HG02642 (cell line): ENCODE results near the gene MXD3.
"Not testable (repeated sequence)": the region's sequence is repeated elsewhere in the genome, so short reads cannot be mapped to it uniquely, and the experiment has no call there.

ENCODE experiments used
- ATAC-seq: cut with Tn5 transposase; IDR thresholded peaks from one replicate; pipeline ENCODE4 v1.9.1; 2021; ENCODE audit warnings: mild to moderate bottlenecking; ENCODE audit not compliant: unreplicated experiment, poor library complexity

The MXD3 gene

DNA sequence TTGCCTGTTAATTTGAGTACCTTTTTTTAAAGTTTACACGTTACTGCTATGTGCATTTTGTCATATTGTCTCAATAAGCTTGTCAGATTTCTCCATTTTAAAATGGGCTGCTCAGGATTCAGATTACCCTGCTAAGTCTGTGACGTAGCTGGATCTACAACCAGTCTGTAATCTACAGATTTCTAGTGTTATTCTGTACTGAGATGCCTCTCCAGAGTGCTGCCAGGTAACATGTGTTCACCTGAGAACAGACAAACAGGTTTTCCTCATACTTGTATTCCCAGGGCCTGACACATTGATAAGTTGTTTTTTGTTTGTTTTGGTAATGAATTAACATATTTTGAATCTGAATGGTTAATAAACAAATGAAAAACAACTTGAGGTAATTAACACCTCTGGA is 23.5 kb downstream of the MXD3 start:
- ATAC-seq = no peak

DNA sequence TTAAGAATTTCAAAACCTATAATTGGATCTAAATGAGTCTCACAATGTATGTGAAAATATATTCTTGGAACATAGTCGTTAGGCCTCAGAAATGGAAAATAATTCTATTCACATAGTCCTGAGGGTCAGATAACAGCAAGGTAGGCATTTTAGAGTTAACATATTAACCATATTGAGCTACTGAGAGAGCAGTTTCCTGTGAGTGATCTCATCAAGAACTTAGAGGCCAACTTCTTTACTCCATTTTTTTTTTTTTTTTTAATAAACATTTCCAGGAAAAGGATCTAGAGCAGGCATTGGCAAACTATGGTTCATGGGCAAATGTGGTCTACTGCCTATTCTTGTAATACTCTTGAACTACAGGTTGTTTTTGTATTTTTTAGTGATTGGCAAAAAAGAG is 34.8 kb downstream of the MXD3 start:
- ATAC-seq = no peak

DNA sequence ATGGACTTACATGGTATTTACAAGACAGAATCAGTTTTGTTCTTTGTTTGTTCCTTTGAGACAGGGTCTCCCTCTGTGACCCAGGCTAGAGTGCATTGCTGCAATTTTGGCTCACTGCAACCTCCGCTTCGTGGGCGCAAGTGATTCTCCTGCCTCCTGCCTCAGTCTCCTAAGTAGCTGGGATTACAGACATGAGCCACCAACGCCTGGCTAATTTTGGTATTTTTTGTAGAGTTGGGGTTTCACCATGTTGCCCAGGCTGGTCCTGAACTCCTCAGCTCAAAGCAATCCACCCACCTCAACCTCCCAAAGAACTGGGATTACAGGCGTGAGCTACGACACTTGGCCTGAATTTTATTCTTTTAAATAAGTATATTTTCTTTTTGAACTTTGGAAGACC is 35.8 kb downstream of the MXD3 start:
- ATAC-seq = no peak

DNA sequence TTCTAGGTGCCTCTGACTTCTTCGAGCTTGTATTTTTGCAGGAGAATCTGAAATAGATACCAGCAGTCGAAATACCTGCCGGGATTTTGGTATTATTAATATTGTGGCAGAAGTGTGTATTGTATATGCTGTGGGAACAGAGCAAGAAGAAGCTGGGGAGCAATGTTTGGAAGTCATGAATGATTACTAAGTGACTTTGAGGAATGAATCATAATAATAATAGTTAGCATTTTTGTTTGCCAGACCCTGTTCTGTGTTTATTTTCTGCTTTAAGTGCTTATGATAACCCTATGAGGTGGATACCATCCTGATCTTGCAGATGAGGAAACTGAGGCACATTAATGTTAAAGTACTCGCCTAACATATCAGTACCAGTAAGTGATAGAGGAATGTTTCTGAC is 40.6 kb downstream of the MXD3 start:
- ATAC-seq = no peak

DNA sequence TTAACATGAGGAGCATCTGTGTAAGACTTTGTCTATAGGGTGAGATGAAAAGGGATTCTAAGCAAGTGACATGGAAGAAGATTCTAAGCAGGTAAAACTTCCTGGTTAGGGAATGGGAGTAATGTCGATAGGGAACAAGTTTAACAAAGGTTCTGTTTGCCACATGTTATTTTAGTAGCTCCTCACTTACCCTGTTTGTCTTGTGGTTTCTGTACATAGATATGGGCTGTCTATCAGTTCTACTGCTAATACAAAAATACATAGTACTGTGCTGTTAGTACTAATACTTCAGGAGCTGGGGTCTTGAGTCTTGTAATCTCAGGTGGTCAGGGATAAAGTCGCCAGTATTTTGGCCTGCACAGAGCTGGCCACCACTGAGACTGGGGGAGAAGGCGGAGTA is 41.0 kb downstream of the MXD3 start:
- ATAC-seq = no peak

DNA sequence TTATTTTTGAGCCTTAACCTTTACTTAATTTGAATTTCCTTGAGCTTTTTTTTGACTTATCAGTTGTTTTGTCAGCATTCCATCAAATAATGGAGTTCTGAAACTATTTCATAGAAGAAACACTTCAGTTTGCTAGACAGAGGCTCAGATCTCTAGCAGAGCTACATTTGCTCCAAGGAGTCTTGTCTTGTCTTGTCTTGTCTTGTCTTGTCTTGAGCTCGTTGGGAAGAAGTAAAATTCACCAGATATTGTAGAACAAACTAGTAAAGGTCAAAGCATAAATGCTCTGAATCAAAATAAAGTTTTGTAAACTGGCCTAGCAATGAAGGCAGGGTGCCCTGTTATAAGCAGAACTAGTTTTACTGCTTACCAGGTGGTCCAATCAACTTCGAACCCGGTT is 41.7 kb downstream of the MXD3 start:
- ATAC-seq = no peak

DNA sequence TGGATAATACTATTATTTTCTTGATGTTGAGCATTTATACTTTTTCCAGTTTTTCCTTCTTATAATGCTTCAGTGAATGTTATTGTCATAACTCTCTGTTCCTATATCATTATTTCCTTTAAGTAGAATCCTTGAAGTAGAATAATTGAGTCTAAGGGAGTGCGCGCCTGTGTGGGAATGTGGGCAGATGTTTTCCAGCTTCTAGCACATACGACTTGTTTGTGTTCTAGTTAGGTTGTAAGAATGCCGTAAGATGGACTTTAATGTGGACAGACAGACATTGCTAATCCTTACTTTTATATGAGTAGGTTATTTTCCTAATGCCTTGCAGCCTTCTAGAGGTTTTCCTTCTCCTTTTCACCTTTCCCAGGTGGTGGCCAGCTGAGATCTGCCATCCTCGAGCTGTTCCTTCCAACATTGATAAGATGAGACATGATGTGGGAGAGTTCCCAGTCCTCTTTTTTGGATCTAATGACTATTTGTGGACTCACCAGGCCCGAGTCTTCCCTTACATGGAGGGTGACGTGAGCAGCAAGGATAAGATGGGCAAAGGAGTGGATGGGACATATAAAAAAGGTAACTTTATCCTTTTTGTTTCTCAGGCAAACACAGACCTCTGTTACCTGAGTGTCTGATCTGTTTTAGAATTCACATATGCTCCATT is 42.3 kb downstream of the MXD3 start:
- ATAC-seq = no peak

DNA sequence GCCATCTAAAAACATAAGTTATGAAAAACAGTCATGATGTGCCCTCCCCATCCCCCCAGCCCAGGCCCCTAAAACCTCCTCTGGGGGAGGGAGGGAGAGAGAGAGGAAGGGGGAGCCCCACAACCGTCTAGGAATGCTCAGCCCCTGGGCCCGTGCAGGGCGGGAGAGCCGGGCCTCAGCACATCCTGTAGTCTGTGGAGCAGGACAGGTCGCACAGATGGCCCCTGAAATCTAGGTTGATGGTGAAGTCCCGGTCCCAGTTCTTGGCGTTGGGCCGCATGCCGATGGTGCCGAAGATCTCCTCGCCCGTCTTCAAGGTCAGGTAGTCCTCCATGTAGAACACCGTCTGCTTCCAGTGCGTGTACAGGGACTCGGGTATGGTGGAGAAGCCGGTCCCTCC is 46.3 kb downstream of the MXD3 start:
- no peak for ATAC-seq

DNA sequence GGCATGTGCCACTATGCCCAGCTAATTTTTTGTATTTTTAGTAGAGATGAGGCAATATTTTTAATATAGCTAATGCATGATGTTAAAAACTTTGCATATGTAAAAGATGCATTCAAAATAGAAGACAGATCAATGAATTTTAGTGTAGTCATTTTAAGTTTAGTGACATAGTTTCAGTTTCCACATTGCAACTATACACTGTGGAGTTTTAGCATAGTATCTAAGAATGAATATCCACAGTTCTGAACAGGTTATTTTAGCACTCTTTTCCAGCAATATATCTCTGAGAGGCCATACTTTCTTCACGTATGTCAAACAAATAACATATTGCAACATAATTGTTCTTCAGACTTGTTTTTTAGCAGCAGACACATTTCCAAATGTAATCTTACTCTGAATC is 47.5 kb downstream of the MXD3 start:
- ATAC-seq = no peak

DNA sequence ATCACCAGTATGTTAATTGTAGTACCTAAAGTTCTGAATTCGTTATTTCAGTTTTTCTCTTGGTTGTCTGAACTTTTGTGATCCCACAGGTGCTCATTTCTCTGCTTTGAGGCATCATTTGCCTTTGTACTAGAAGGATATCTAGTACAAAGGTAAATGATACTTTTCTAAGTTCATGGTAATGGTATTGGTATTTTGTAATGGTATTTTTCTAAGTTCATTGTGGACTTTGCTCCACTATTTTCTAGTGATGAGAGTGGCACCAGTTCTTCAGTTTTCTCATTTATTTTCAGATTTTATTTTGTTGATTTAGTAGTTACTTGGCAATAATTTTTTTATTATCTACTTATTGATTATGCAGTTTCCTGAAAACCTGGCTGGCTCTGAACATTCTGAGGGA is 50.2 kb downstream of the MXD3 start:
- ATAC-seq = no peak

DNA sequence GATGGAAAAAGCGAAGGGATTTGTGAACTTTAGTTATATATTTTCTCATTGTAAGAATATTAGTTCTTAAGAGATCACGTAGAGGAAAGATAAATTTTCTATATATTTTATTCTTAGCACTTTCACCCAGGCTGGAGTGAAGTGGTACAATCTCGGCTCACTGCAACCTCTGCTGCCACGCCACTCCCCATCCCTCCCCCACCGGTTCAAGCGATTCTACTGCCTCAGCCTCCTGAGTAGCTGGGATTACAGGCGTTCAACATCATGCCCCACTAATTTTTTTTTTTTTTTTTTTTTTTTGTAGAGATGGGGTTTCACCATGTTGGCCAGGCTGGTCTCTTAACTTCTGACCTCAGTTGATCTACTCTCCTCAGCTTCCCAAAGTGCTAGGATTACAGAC is 50.7 kb downstream of the MXD3 start:
- ATAC-seq = no peak

DNA sequence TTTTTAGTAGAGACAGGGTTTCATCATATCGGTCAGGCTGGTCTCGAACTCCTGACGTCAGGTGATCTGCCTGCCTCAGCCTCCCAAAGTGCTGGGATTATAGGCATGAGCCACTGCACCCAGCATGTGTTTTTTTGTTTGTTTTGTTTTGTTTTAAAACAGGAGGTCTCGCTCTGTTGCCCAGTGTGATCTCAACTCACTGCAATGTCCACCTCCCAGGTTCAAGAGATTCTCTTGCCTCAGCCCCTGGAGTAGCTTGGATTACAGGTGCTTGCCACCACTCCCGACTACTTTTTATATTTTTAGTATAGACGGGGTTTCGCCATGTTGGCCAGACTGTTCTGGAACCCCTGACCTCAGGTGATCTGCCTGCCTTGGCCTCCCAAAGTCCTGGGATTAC is 53.0 kb downstream of the MXD3 start:
- ATAC-seq = not testable (repeated sequence)
